ENCODE data around the gene TRABD2B.

DNA sequence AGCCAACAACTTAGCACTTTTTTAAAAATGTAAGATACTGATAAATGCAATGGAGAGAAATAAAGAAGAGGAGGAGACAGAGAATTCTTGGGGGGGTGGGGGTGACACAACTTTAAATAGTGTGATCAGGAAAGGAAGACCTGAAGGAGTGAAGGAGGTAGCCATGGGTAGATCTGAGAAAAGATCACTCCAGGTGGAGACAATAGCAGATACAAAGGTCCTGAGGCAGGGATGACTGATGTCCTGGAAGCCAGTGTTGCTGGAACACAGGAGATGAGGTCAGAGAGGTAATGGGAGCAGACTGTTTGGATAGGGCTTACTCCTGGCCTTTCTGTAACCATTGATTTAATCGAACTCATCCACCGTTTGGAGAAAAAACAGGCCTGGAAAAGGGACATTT lies 24.6 kb upstream of the TRABD2B start:
- TF ChIP-seq, protein P1, sequence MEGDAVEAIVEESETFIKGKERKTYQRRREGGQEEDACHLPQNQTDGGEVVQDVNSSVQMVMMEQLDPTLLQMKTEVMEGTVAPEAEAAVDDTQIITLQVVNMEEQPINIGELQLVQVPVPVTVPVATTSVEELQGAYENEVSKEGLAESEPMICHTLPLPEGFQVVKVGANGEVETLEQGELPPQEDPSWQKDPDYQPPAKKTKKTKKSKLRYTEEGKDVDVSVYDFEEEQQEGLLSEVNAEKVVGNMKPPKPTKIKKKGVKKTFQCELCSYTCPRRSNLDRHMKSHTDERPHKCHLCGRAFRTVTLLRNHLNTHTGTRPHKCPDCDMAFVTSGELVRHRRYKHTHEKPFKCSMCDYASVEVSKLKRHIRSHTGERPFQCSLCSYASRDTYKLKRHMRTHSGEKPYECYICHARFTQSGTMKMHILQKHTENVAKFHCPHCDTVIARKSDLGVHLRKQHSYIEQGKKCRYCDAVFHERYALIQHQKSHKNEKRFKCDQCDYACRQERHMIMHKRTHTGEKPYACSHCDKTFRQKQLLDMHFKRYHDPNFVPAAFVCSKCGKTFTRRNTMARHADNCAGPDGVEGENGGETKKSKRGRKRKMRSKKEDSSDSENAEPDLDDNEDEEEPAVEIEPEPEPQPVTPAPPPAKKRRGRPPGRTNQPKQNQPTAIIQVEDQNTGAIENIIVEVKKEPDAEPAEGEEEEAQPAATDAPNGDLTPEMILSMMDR (IDR thresholded peaks at IDR 0.05 in 2 of 3, conservative IDR thresholded peaks at IDR 0.05 in 1 of 3; ENCODE audit: borderline replicate concordance in 1 of 3, insufficient read depth in 1 of 3, low read depth in 2 of 3, low read length in 2 of 3): no peak
- TF ChIP-seq ATF3 (IDR thresholded peaks at IDR 0.05) (no peak), POLR2AphosphoS5 (IDR thresholded peaks at IDR 0.05; ENCODE audit: low read depth, low read length) (no peak), YY1 (IDR thresholded peaks at IDR 0.05; ENCODE audit: extremely low read depth, insufficient replicate concordance, low read depth, low read length) (no peak), ZNF274 (IDR thresholded peaks at IDR 0.05; ENCODE audit: low read depth, low read length) (no peak), EZH2phosphoT487 (IDR thresholded peaks at IDR 0.05; ENCODE audit: borderline replicate concordance) (no peak), SIN3A (IDR thresholded peaks at IDR 0.05; ENCODE audit: low read depth) (no peak), RAD21 (IDR thresholded peaks at IDR 0.05; ENCODE audit: low read depth) (no peak), POLR2A (IDR thresholded peaks at IDR 0.05; ENCODE audit: borderline replicate concordance, extremely low read depth, insufficient read depth, insufficient read length) (no peak), MAX (IDR thresholded peaks at IDR 0.05) (no peak), CEBPB (IDR thresholded peaks at IDR 0.05; ENCODE audit: low read depth) (no peak)

Measured in HCT116 (cell line).